ENCODE results near the gene HEPHL1.
"Not testable (repeated sequence)": the region's sequence is repeated elsewhere in the genome, so short reads cannot be mapped to it uniquely, and the experiment has no call there.

HEPHL1 gene

DNA sequence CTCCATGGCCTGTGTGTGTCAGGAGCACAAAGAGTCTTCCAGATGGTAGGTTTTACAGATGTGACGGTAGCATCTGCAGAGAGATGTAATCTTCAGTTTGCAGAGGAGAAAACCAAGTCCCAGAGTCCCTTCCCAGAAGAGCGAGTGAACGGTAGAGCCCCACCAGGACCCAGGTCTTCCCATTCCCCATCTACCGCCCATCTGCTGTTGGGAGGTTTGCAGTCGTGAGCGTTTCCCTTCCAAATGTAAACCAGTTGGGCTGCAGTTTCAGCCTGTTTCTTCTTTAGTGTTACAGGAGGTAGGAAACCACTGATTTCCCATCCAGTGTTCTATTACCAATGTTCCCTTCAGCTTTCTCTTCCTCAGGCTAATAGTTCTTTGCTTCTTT lies 131.5 kb downstream of the HEPHL1 start:
- no peak overlapping the region for H3K9ac ChIP-seq (ENCODE audit: low read length)
- H3K27ac ChIP-seq (ENCODE audit: low read length), result no peak overlapping the region
- 0 out of 2 replicates have a peak, but pooled peaks cover 3% of the 10 kb centered on the region for H3F3A ChIP-seq (ENCODE audit: insufficient read depth, low read length)
- no peaks in the 10 kb centered on the region for H4K20me1 ChIP-seq (ENCODE audit: insufficient read depth, low read length)
- no peaks in the 10 kb centered on the region for H3K4me1 ChIP-seq (ENCODE audit: low read length)
- H3K36me3 ChIP-seq (replicated peaks; ENCODE audit: insufficient read depth, low read length), result no peaks in the 10 kb centered on the region
- no peak overlapping the region for H3K4me3 ChIP-seq (ENCODE audit: low read length)
- TF ChIP-seq EZH2phosphoT487 (IDR thresholded peaks at IDR 0.05; ENCODE audit: low read length) (no peak), EZH2 (optimal IDR thresholded peaks at IDR 0.05; ENCODE audit: low read depth, low read length) (no peak)
- TF ChIP-seq, protein P1, sequence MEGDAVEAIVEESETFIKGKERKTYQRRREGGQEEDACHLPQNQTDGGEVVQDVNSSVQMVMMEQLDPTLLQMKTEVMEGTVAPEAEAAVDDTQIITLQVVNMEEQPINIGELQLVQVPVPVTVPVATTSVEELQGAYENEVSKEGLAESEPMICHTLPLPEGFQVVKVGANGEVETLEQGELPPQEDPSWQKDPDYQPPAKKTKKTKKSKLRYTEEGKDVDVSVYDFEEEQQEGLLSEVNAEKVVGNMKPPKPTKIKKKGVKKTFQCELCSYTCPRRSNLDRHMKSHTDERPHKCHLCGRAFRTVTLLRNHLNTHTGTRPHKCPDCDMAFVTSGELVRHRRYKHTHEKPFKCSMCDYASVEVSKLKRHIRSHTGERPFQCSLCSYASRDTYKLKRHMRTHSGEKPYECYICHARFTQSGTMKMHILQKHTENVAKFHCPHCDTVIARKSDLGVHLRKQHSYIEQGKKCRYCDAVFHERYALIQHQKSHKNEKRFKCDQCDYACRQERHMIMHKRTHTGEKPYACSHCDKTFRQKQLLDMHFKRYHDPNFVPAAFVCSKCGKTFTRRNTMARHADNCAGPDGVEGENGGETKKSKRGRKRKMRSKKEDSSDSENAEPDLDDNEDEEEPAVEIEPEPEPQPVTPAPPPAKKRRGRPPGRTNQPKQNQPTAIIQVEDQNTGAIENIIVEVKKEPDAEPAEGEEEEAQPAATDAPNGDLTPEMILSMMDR (IDR thresholded peaks at IDR 0.05; ENCODE audit: low read length), result no peak
- no peaks in the 10 kb centered on the region for H3K9me3 ChIP-seq (replicated peaks; ENCODE audit: insufficient read depth, low read length)
- no peaks in the 10 kb centered on the region for H3K27me3 ChIP-seq (replicated peaks; ENCODE audit: insufficient read depth, low read length)
- H3K79me2 ChIP-seq (ENCODE audit: low read length), result peaks cover 49% of the 10 kb centered on the region
- no peak overlapping the region for H2AFZ ChIP-seq (ENCODE audit: low read length)
- no peak for DNase-seq
- no peak overlapping the region for H3K4me2 ChIP-seq (ENCODE audit: low read depth, low read length)
- no peaks in the 10 kb centered on the region for H3K9me2 ChIP-seq (replicated peaks; ENCODE audit: insufficient read depth, low read length)

DNA sequence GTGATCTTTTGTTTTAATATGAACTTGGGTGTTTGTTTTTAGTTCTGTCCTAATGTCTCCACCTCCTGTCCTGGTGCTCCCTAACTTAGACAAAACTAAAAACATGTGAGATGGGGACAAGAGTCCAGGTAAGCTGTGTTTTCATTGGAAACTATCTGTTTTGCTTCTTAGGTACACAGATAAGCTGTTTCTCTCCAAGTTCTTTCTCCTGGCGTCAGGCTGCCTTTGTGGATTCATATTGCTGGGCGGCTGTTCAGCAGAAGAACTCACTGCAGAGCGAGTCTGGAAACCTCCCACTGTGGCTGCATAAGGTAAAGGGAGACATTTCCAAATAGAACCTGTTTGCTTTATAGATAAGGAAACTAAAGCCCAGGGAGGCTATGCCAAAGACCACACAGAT lies 132.2 kb downstream of the HEPHL1 start:
- no peaks in the 10 kb centered on the region for H3K4me1 ChIP-seq (ENCODE audit: low read length)
- no peak overlapping the region for H3K9ac ChIP-seq (ENCODE audit: low read length)
- no peak overlapping the region for H2AFZ ChIP-seq (ENCODE audit: low read length)
- TF ChIP-seq EZH2phosphoT487 (IDR thresholded peaks at IDR 0.05; ENCODE audit: low read length) (no peak), EZH2 (optimal IDR thresholded peaks at IDR 0.05; ENCODE audit: low read depth, low read length) (no peak)
- TF ChIP-seq, protein P1 (IDR thresholded peaks at IDR 0.05; ENCODE audit: low read length), result no peak
- H3K27me3 ChIP-seq (replicated peaks; ENCODE audit: insufficient read depth, low read length), result no peaks in the 10 kb centered on the region
- no peak for DNase-seq
- H4K20me1 ChIP-seq (ENCODE audit: insufficient read depth, low read length), result no peaks in the 10 kb centered on the region
- no peak overlapping the region for H3K27ac ChIP-seq (ENCODE audit: low read length)
- H3K36me3 ChIP-seq (replicated peaks; ENCODE audit: insufficient read depth, low read length), result no peaks in the 10 kb centered on the region
- peaks cover 43% of the 10 kb centered on the region for H3K79me2 ChIP-seq (ENCODE audit: low read length)
- H3K4me3 ChIP-seq (ENCODE audit: low read length), result no peak overlapping the region
- H3K9me3 ChIP-seq (replicated peaks; ENCODE audit: insufficient read depth, low read length), result no peaks in the 10 kb centered on the region
- H3F3A ChIP-seq (ENCODE audit: insufficient read depth, low read length), result 0 out of 2 replicates have a peak, but pooled peaks cover 3% of the 10 kb centered on the region
- no peak overlapping the region for H3K4me2 ChIP-seq (ENCODE audit: low read depth, low read length)
- H3K9me2 ChIP-seq (replicated peaks; ENCODE audit: insufficient read depth, low read length), result no peaks in the 10 kb centered on the region

DNA sequence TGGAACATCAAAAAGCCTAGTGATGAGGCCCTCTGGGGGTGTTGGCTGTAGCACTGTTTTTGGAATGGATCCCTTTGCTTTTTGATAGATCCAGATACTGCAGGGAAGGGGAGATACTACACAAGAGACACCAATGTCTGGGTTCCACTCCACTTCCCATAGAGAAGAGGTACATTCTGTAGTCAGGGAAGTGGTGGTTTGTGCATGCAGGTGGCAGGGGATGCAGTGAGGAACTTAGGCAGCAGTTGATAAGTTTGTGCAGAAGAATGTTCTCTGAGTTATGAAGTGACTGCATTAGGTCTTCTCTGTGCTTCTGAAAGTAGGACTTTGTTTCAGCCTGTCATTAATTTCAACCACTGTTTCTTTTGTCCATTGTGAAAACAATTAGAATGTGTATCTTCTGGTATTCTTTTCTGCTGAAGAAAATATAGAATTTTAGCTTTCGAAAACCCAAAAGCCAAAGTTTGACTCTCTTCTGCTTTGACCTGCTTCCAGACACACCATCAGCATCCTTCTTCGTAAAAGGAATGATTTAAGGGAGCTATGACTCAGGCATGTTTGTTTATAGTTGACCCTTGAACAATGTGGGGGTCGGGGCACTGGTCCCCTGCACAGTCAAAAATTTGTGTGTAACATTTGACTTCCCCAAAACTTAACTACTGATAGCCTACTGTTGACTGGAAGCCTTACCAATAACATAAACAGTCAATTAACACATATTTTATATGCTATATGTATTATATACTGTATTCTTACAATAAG lies 133.1 kb downstream of the HEPHL1 start:
- Histone ChIP-seq H3K4me1 (ENCODE audit: low read length) (no peaks in the 10 kb centered on the region), H3K79me2 (ENCODE audit: low read length) (peaks cover 33% of the 10 kb centered on the region), H3K27ac (ENCODE audit: low read length) (no peak overlapping the region), H2AFZ (ENCODE audit: low read length) (no peak overlapping the region), H3K9me3 (replicated peaks; ENCODE audit: insufficient read depth, low read length) (no peaks in the 10 kb centered on the region), H3K4me3 (ENCODE audit: low read length) (no peak overlapping the region), H3K36me3 (replicated peaks; ENCODE audit: insufficient read depth, low read length) (no peaks in the 10 kb centered on the region), H4K20me1 (ENCODE audit: insufficient read depth, low read length) (no peaks in the 10 kb centered on the region), H3F3A (ENCODE audit: insufficient read depth, low read length) (0 out of 2 replicates have a peak, but pooled peaks cover 3% of the 10 kb centered on the region), H3K9me2 (replicated peaks; ENCODE audit: insufficient read depth, low read length) (no peaks in the 10 kb centered on the region), H3K27me3 (replicated peaks; ENCODE audit: insufficient read depth, low read length) (no peaks in the 10 kb centered on the region), H3K4me2 (ENCODE audit: low read depth, low read length) (no peak overlapping the region), H3K9ac (ENCODE audit: low read length) (no peak overlapping the region)
- DNase-seq, result no peak
- TF ChIP-seq EZH2phosphoT487 (IDR thresholded peaks at IDR 0.05; ENCODE audit: low read length) (no peak), EZH2 (optimal IDR thresholded peaks at IDR 0.05; ENCODE audit: low read depth, low read length) (no peak)
- TF ChIP-seq, protein P1 (IDR thresholded peaks at IDR 0.05; ENCODE audit: low read length), result no peak

DNA sequence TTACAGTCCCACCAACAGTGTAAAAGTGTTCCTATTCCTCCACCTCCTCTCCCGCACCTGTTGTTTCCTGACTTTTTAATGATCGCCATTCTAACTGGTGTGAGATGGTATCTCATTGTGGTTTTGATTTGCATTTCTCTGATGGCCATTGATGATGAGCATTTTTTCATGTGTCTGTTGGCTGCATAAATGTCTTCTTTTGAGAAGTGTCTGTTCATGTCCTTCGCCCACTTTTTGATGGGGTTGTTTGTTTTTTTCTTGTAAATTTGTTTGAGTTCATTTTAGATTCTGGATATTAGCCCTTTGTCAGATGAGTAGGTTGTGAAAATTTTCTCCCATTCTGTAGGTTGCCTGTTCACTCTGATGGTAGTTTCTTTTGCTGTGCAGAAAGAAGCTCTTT lies 136.2 kb downstream of the HEPHL1 start:
- not testable (repeated sequence) for H2AFZ ChIP-seq (ENCODE audit: low read length); H3K4me2 ChIP-seq (ENCODE audit: low read depth, low read length); DNase-seq; H3K4me3 ChIP-seq (ENCODE audit: low read length); H3K9me3 ChIP-seq (replicated peaks; ENCODE audit: insufficient read depth, low read length); H3K27me3 ChIP-seq (replicated peaks; ENCODE audit: insufficient read depth, low read length); H3F3A ChIP-seq (ENCODE audit: insufficient read depth, low read length); H3K4me1 ChIP-seq (ENCODE audit: low read length); H3K36me3 ChIP-seq (replicated peaks; ENCODE audit: insufficient read depth, low read length); H3K27ac ChIP-seq (ENCODE audit: low read length); H3K79me2 ChIP-seq (ENCODE audit: low read length); H3K9me2 ChIP-seq (replicated peaks; ENCODE audit: insufficient read depth, low read length); H3K9ac ChIP-seq (ENCODE audit: low read length); H4K20me1 ChIP-seq (ENCODE audit: insufficient read depth, low read length)
